BJ (cell line): ENCODE measurements around the gene ACTC1. TPM values are rescaled to one million over a fixed set of nuclear protein-coding genes. Genes with fewer than 3 reads are reported as not detected.
"Not testable (repeated sequence)": the region's sequence is repeated elsewhere in the genome, so short reads cannot be mapped to it uniquely, and the experiment has no call there.

Experiments used
- CTCF ChIA-PET: fragments of 350-600 bp; formaldehyde crosslinking; extraction: SDS; loops from one replicate; lab custom pipeline; 2021; ENCODE audit warnings: antibody characterized with exemption, inconsistent platforms; lab: Yijun Ruan, JAX
- POLR2A ChIA-PET: fragments of 300-600 bp; sonication (Branson Sonifier 250); formaldehyde crosslinking; extraction: SDS; loops from one replicate; lab custom pipeline; 2021; ENCODE audit warnings: antibody characterized with exemption; lab: Charles Lee
- DNase-seq: peaks from one replicate; pipeline ENCODE4 v3.0.0-alpha.2; 2011; ENCODE audit warnings: low read depth
- H3K27me3 ChIP-seq: 2 replicates; pipeline ENCODE4 v1.6.0; 2011; ENCODE audit warnings: low read length; ENCODE audit not compliant: control insufficient read depth, insufficient read depth
- H3K36me3 ChIP-seq: 2 replicates; pipeline ENCODE4 v1.5.1; 2011; ENCODE audit warnings: low read length; ENCODE audit not compliant: control insufficient read depth, insufficient read depth
- H3K4me3 ChIP-seq: 2 replicates; pipeline ENCODE4 v1.5.1; 2011; ENCODE audit warnings: low read depth, mild to moderate bottlenecking, control low read depth, low read length
- polyA plus RNA-seq: library from polyadenylated mRNA; depleted of rRNA; stranded (reverse); fragments of >200 nt; gene quantifications from 2 replicates; pipeline ENCODE4 v1.2.3, GENCODE V29; 2011
- TF ChIP-seq, protein P1 (sequence below): IDR thresholded peaks from 2 replicates; pipeline ENCODE4 v1.5.1; 2011; ENCODE audit warnings: low read depth, mild to moderate bottlenecking, control low read depth, inconsistent platforms, low read length, moderate library complexity; ENCODE audit not compliant: insufficient read depth

ACTC1 gene
- polyA plus RNA-seq, 1 experiment: 15.2 TPM

DNA sequence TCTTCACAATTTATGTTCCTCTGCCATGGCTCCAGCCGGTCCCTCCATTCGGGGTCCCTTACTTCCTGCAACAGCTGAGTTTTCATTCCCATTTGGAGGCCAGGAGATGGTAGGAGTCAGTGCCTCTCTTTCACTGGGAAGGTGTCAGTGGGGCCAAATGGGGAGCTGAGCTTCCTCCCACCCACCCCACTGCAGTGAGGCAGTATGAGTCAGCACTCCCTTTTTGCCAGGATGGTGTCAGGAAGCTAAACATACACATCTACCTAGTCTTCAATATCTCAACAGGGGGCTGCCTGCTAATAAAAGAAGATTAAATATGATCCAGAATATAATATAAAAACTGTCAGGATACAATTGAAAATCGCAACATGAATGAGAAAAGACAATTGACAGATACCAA, 12.7 kb upstream of the ACTC1 start:
- H3K4me3 ChIP-seq: no peak overlapping the region
- DNase-seq: no peak
- TF ChIP-seq, protein P1, sequence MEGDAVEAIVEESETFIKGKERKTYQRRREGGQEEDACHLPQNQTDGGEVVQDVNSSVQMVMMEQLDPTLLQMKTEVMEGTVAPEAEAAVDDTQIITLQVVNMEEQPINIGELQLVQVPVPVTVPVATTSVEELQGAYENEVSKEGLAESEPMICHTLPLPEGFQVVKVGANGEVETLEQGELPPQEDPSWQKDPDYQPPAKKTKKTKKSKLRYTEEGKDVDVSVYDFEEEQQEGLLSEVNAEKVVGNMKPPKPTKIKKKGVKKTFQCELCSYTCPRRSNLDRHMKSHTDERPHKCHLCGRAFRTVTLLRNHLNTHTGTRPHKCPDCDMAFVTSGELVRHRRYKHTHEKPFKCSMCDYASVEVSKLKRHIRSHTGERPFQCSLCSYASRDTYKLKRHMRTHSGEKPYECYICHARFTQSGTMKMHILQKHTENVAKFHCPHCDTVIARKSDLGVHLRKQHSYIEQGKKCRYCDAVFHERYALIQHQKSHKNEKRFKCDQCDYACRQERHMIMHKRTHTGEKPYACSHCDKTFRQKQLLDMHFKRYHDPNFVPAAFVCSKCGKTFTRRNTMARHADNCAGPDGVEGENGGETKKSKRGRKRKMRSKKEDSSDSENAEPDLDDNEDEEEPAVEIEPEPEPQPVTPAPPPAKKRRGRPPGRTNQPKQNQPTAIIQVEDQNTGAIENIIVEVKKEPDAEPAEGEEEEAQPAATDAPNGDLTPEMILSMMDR: no peak
- no peaks in the 10 kb centered on the region for H3K27me3 ChIP-seq
- ChIA-PET CTCF (interaction anchor here (0.6 to 0.7 kb wide), 2 partner anchors 72 to 100 kb away, joined by 3 read pairs; no protein-coding TSS in a partner anchor), POLR2A (no interaction called here)
- no peaks in the 10 kb centered on the region for H3K36me3 ChIP-seq

DNA sequence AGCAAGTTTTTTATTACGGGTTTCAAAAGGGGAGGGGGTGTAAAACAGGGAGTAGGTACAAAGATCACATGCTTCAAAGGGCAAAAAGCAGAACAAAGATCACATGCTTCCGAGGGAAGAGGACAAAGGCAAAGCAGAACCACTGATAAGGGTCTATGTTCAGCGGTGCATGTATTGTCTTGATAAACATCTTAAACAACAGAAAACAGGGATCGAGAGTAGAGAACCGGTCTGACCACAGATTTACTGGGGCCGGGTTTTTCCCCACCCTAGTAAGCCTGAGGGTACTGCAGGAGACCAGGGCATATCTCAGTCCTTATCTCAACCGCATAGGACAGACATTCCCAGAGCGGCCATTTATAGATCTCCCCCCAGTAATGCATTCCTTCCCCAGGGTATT, 11.9 kb upstream of the ACTC1 start:
- CTCF ChIA-PET, DNase-seq, H3K27me3 ChIP-seq, H3K4me3 ChIP-seq, H3K36me3 ChIP-seq, POLR2A ChIA-PET: not testable (repeated sequence)

DNA sequence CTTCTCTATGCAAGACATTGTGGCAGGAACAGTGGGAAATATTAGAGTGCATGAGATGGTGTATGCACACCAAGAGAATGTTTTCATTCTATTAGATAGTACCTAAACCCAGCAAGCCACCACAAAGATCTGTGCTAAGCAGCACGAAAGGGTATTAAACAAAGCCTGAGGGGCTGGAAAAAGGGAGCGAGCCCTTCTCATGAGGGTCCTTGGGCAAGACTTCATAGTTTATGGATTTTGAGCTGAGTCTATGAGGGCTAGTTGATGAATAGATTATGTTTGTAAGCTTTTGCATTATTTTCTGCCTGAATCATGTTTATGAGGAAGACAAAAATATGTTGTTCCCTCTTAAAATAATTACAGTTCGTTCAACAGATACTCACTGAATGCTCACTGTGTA, 9.4 kb upstream of the ACTC1 start:
- no peak for DNase-seq
- H3K4me3 ChIP-seq: no peak overlapping the region
- ChIA-PET CTCF (no interaction called here), POLR2A (no interaction called here)
- no peaks in the 10 kb centered on the region for H3K27me3 ChIP-seq
- H3K36me3 ChIP-seq: no peaks in the 10 kb centered on the region
- TF ChIP-seq, protein P1: no peak

DNA sequence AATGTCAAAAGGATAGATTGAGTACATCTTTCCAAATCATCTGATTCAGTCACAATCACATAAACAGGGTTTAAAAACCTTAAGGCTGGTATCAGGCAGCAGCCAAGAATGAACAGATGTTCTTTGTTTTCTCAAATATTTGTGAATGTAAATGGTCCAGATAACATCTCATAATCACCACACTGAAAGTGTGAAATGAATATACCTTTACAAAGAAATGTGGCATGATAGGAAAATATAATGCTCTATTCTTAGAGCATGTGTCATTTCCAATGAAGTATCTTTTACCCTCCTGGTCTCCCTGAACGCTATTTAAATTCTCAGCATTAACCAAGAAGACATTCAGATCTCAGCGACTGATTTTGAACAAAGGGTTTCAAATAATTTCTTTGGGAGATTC, 8.8 kb upstream of the ACTC1 start:
- Histone ChIP-seq H3K4me3 (no peak overlapping the region), H3K36me3 (no peaks in the 10 kb centered on the region), H3K27me3 (no peaks in the 10 kb centered on the region)
- ChIA-PET POLR2A (no interaction called here), CTCF (no interaction called here)
- no peak for DNase-seq
- TF ChIP-seq, protein P1: no peak

DNA sequence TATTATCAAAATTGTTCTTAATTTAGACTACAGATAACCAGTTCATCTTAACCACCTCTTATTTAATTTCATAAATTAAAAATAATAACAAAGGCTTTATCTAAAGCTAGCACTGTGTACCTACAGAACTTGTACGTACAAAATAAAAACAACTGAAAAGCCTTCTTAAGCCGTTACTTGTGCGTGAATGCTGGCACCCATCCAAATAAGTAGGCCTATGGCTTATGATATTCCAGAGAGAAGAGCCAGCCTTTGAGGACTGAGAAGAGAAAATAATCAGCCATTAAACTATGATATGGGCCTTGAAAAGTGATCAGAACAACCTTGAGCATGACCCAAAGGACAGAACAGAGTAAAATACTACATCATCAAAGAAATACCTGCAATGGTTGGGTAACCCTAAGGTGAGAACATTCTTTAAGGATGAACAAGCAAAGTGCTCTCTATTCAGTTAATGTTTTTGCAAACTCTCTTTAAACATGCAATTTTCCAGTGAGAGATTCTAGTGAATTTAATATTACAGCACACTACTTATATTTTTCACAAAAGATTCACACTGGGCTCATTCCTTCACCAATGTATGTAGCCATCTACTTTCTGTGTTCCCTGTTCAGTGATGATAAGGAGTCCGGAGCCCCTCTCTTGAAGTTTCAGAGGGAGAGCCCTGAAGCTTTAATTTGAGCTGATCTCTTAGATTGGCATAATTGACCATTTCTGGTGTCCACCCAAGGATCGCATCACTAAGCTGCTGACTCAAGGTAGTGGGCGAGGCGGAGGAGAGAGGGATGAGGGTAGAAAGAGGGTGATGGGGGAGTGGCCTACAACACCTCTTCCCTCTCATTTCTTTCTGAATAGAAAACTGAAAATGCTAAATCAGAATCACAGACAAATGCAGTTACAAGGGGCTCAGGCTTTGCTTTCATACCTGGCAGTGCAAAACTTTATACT, 7.7 kb upstream of the ACTC1 start:
- ChIA-PET POLR2A (no interaction called here), CTCF (no interaction called here)
- TF ChIP-seq, protein P1: no peak
- DNase-seq: no peak
- Histone ChIP-seq H3K27me3 (no peaks in the 10 kb centered on the region), H3K36me3 (no peaks in the 10 kb centered on the region), H3K4me3 (no peak overlapping the region)
